HG02970 (cell line): Measurements from ENCODE around the gene TRIM33.
"Not testable (repeated sequence)": the region's sequence is repeated elsewhere in the genome, so short reads cannot be mapped to it uniquely, and the experiment has no call there.

ENCODE experiments used
- ATAC-seq: cut with Tn5 transposase; IDR thresholded peaks from one replicate; pipeline ENCODE4 v1.9.1; 2021; ENCODE audit warnings: mild to moderate bottlenecking, moderate library complexity, moderate number of reproducible peaks; ENCODE audit not compliant: unreplicated experiment, low FRiP score

TRIM33 gene

GRCh38 chr1:114512595-114513280 lies 1.7 kb upstream of the TRIM33 start:
- ATAC-seq, result no peak

- ATAC-seq, result peak; percentile 57
Measured at GRCh38 chr1:114510274-114511031, 550 bp downstream of the TRIM33 start.

DNA sequence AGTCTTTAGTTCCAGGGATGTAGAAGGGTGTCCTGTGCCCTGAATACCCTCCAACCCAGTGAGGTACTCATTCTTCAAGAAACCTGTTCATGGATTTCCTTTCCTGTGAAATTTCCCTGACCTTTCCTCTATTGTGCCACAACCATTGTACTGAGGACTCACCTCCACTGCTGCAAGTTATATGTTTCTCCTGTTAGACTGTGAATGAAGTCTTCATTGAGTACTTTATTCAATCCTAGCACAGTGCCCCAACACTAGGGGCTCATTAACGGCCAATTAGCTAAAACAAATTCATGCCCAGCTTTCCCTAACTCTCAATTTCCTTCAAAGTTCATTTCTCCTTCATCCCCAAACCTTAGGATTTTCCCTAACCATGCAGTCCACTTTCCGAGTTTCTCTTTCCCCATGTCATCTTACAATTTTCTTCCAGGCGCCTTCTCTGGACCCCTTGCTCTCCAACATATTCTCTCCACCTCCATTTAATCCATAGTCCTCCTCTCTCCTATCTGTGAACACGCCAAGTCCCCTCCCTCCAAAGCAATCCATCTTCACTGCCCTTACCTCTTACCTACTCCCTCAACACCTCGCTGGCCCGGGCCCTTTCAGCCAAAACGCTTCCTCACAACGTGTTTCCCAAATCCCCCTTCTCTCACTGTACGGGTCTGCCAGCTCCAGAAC lies 1.3 kb downstream of the TRIM33 start:
- ATAC-seq, result no peak

GRCh38 chr1:114508386-114508898 lies 2.6 kb downstream of the TRIM33 start:
- ATAC-seq, result no peak

DNA sequence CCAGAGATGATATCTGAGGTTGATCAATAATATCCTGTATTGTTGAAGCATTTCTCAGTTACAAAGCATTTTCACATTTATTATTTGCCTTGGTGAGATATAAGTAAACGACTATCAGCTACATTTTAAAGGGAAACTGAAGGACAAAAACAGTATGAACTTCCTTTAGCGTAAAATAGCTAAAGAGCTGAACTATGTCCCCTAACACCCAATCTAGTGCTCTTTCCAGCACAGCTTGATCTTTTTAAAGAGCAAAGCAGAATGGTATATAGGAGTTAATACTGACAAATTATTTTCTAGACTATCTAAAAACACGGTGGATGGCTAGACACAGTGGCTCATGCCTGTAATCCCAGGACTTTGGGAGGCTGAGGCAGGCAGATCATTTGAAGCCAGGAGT lies 3.5 kb downstream of the TRIM33 start:
- no peak for ATAC-seq

DNA sequence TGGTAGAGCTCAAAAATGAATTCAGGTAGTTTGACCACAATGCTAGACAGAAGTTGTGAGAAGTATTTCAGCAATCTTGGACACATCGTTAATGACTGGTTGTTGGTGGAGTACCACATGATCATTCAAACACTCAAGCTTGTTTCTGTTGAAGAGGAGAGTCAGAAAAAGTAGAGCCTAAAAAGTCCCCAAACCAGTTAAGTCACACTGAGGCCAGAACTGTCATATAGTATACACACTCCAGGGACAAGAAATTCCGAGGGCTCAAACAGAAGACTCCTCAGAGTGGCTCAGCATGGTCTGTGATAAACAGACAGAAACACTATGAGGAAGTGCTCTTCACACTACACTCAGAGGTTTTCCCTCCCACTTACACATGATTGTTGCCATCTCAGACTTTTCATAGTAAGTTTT lies 5.8 kb downstream of the TRIM33 start:
- no peak for ATAC-seq

DNA sequence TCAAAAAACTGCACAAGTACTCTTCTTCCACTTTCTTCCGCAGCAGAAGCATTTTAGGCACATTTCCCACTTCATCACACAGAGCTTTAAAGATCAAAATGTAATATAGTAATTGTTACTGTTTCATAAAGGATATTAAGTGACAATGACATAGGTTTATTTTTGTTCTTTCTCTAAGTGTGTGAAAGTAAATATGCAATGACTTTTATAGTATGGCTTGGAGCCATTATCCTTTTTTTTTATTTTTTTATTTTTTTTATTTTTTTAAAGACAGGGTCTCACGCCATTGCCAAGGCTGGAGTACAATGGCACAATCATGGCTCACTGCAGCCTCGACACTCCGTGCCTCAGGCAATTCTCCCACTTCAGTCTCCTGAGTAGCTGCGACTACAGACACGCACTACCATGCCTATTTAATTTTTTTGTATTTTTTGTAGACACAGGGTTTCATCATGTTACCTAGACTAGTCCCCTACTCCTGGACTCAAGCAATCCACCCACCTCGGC lies 7.0 kb downstream of the TRIM33 start:
- no peak for ATAC-seq

GRCh38 chr1:114502080-114502479 lies 8.9 kb downstream of the TRIM33 start:
- no peak for ATAC-seq

DNA sequence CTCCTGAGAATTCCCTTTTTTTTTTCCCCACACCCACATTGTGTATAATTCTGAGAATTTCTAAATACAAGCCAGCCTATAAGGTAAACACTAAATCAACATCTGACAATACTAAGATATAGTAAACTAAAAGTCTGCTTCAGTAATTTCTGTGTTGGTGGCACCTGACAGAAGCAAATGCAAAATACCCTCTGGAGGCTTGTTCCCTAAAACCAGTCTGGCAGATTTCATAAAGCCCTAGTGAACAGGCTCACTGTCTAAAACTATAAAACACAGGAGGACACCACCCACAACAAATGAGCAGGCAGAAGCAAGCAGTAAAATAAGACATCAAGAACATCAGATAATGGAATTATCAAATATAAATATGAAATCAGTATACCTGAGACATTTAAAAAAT lies 11.5 kb downstream of the TRIM33 start:
- no peak for ATAC-seq

GRCh38 chr1:114496089-114496488 lies 14.9 kb downstream of the TRIM33 start:
- no peak for ATAC-seq

GRCh38 chr1:114495486-114495885 lies 15.5 kb downstream of the TRIM33 start:
- no peak for ATAC-seq

DNA sequence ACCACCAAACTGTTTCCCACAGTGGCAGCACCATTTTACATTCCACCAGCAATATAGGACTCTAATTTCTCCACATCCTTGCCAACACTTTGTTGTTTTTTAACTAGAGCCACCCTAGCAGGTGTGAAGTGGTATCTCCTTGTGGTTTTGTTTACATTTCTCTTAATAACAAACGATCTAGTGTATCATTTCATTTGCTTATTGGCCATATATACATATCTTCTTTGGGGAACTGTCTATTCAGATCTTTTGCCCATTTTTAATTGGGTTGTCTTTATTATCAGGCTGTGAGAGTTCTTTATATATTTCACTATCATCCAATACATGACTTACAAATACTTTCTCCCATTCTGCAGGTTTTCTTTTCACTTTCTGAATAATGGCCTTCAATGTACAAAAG lies 18.0 kb downstream of the TRIM33 start:
- ATAC-seq, result no peak

DNA sequence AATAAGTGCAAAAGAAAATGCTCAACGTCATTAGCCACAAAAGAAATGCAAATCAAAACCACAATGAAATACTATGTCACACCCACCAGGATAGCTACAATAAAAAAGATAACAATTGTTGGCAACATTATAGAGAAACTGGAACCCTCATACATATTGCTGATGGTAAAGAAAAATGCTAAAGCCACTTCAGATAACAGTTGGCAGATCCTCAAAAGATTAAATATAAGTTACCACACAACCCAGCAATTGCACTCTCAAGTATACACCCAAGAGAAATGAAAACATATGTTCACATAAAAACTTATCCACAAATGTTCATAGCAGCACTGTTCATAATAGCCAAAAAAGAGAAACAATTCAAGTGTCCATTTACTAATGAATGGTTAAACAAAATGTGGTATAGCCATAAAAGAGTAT lies 20.7 kb downstream of the TRIM33 start:
- no peak for ATAC-seq

DNA sequence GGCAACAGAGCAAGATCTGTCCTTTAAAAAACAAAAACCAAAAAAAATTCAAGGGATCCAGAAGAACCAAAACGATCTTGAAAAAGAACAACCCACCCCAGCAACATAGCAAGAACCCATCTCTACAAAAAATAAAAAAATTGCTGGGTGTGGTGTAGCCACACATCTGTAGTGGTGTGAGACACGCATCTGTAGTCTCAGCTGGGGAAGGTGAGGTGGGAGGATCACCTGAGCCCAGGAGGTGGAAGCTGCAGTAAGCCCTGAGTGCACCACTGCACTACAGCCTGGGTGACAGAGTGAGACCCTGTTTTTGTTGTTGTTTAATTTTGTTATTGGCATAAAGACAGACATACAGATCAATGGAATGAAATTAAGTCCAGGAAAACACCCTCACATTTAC lies 22.3 kb downstream of the TRIM33 start:
- no peak for ATAC-seq

GRCh38 chr1:114485286-114485685 lies 25.7 kb downstream of the TRIM33 start:
- ATAC-seq, result no peak

GRCh38 chr1:114482585-114482984 lies 28.4 kb downstream of the TRIM33 start:
- no peak for ATAC-seq

- not testable (repeated sequence) for ATAC-seq
Measured at GRCh38 chr1:114479636-114480035, 31.4 kb downstream of the TRIM33 start.

GRCh38 chr1:114479134-114479533 lies 31.9 kb downstream of the TRIM33 start:
- no peak for ATAC-seq

DNA sequence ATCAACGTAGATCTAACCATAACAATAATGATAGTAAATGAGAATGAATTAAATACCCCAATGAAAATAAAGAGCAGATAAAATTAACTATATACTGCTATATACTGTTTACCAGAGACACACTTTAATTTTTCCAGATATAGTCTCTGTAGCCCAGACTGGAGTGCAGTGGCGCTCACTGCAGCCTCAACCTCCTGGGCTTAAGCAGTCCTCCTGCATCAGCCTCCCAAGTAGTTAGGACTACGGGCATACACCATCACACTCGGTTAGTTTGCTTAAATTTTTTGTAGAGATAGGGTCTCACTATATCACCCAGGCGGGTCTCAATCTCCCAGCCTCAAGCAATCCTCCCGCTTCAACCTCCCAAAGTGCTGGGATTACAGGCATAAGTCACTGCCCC lies 37.2 kb downstream of the TRIM33 start:
- ATAC-seq, result no peak

DNA sequence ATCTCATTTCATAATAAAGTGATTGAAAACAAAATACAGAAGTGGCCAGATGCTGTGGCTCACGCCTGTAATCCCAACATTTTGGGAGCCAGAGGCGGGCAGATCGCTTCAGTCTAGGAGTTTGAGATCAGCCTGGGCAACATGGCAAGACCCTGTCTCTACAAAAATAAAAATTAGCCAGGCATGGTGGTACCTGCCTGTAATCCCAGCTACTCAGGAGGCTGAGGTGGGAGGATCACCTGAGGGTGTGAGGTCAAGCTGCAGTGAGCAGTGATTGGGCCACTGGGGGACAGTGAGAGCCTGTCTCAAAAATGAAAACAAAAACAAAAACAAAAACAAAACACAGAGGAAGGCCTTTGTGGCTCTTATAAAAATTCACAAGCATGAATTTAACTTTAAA lies 38.6 kb downstream of the TRIM33 start:
- no peak for ATAC-seq

GRCh38 chr1:114470681-114471080 lies 40.3 kb downstream of the TRIM33 start:
- no peak for ATAC-seq
